ENCODE measurements around the gene TBR1. TPM values are rescaled to one million over a fixed set of nuclear protein-coding genes. Genes with fewer than 3 reads are reported as not detected.

Gene TBR1
- total and polyA plus RNA-seq, 2 donors (not counting 3 experiments of a cell fraction or from before 2014, with no cell fraction given), result 0.11 to 0.14 TPM

- CTCF ChIA-PET, result interaction anchor here (0.7 kb wide), 1 partner anchor 575 kb away, joined by 3 read pairs; no protein-coding TSS in a partner anchor
- peaks cover 0 to 13% of the 10 kb centered on the region in 2 experiments for H3K36me3 ChIP-seq (ENCODE audit: control insufficient read depth in 2 of 2, extremely low read depth in 1 of 2, insufficient read depth in 2 of 2, low read length in 2 of 2)
- FAIRE-seq (no peak), DNase-seq (ENCODE audit: low read depth, low spot score) (no peak)
- no peaks in the 10 kb centered on the region for H4K20me1 ChIP-seq (replicated peaks; ENCODE audit: control insufficient read depth, extremely low read depth, insufficient read depth, low read length)
- H3K27ac ChIP-seq (ENCODE audit: insufficient read depth, low read depth, low read length), result no peak overlapping the region
- POLR2A ChIA-PET, result no interaction called here
- no peaks in the 10 kb centered on the region for H3K9me3 ChIP-seq (replicated peaks; ENCODE audit: control insufficient read depth, insufficient read depth, low read length)
- no peak overlapping the region for H3K9ac ChIP-seq (replicated peaks; ENCODE audit: extremely low read depth, insufficient read depth, low read length)
- no peak overlapping the region for H3K4me2 ChIP-seq (ENCODE audit: insufficient read depth, low read length)
- no peaks in the 10 kb centered on the region for H3K27me3 ChIP-seq (ENCODE audit: control insufficient read depth in 2 of 2, insufficient read depth in 2 of 2, low read length in 2 of 2)
- BruUV-seq (replicated peaks), result no TSS peak
- no peak for TF ChIP-seq GATA2 (IDR thresholded peaks at IDR 0.05; ENCODE audit: insufficient read depth, insufficient read length, low read depth, low read length)
- H2AFZ ChIP-seq (ENCODE audit: low read depth, low read length), result no peak overlapping the region
- intact Hi-C loops (cut with micrococcal nuclease), result no loop called here
- peaks cover 14% of the 10 kb centered on the region for H3K79me2 ChIP-seq (ENCODE audit: control insufficient read depth, insufficient read depth, low read length)
- dilution Hi-C loops (cut with MboI; ENCODE audit: extremely low pct_ligation_motif_present, low sequenced_read_pairs), result no loop called here
- H3K4me3 ChIP-seq (replicated peaks in 1 of 3; ENCODE audit: insufficient read depth in 1 of 3, low read depth in 1 of 3, low read length in 3 of 3), result no peak overlapping the region
- no peaks in the 10 kb centered on the region for H3K9me1 ChIP-seq (replicated peaks; ENCODE audit: control insufficient read depth, extremely low read depth, insufficient read depth, low read length)
- H3K4me1 ChIP-seq (ENCODE audit: control insufficient read depth, extremely low read depth, insufficient read depth, low read length), result no peaks in the 10 kb centered on the region
Observed at GRCh38 chr2:161374446-161374845, 41.7 kb upstream of the TBR1 start.

DNA sequence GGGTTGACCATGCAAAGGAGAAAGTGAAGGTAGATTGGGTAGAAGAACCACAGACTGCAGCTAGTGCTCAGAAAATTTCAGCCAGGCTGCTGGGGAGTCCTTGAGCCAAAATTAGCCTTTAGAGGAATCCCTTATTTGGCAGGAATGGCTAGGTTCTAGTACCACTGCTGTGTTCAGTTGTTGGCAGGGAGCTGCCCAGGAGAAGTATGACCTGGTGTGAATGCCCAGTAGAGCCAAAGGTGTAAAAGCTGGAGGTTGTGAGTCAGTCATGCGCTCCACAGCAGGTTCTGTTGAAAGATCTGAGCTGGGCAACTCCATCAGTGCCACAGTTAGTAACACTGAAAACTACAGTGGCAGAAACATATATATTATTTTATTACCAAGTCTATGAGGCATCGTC lies 36.4 kb upstream of the TBR1 start:
- Histone ChIP-seq H3K27me3 (ENCODE audit: control insufficient read depth in 2 of 2, insufficient read depth in 2 of 2, low read length in 2 of 2) (no peaks in the 10 kb centered on the region), H3K4me3 (replicated peaks in 1 of 3; ENCODE audit: insufficient read depth in 1 of 3, low read depth in 1 of 3, low read length in 3 of 3) (no peak overlapping the region), H3K4me2 (ENCODE audit: insufficient read depth, low read length) (no peak overlapping the region), H3K9me3 (replicated peaks; ENCODE audit: control insufficient read depth, insufficient read depth, low read length) (no peaks in the 10 kb centered on the region), H3K4me1 (ENCODE audit: control insufficient read depth, extremely low read depth, insufficient read depth, low read length) (no peaks in the 10 kb centered on the region), H3K9me1 (replicated peaks; ENCODE audit: control insufficient read depth, extremely low read depth, insufficient read depth, low read length) (no peaks in the 10 kb centered on the region), H3K36me3 (ENCODE audit: control insufficient read depth in 2 of 2, extremely low read depth in 1 of 2, insufficient read depth in 2 of 2, low read length in 2 of 2) (no peaks in the 10 kb centered on the region), H3K9ac (replicated peaks; ENCODE audit: extremely low read depth, insufficient read depth, low read length) (no peak overlapping the region), H3K27ac (ENCODE audit: insufficient read depth, low read depth, low read length) (no peak overlapping the region), H2AFZ (ENCODE audit: low read depth, low read length) (no peak overlapping the region), H3K79me2 (ENCODE audit: control insufficient read depth, insufficient read depth, low read length) (peaks cover 11% of the 10 kb centered on the region), H4K20me1 (replicated peaks; ENCODE audit: control insufficient read depth, extremely low read depth, insufficient read depth, low read length) (no peaks in the 10 kb centered on the region)
- TF ChIP-seq MYC (IDR thresholded peaks at IDR 0.05; ENCODE audit: low read depth, low read length) (no peak), EZH2 (IDR thresholded peaks at IDR 0.05; ENCODE audit: borderline replicate concordance, low read depth, low read length, severe bottlenecking) (no peak), FOS (IDR thresholded peaks at IDR 0.05; ENCODE audit: borderline replicate concordance, insufficient read depth, low read length) (no peak), JUN (IDR thresholded peaks at IDR 0.05; ENCODE audit: borderline replicate concordance, insufficient read depth, insufficient read length, low read depth) (no peak), POLR2A (IDR thresholded peaks at IDR 0.05; ENCODE audit: low read depth, low read length) (no peak), GATA2 (IDR thresholded peaks at IDR 0.05; ENCODE audit: insufficient read depth, insufficient read length, low read depth, low read length) (no peak)
- TF ChIP-seq, protein P1, sequence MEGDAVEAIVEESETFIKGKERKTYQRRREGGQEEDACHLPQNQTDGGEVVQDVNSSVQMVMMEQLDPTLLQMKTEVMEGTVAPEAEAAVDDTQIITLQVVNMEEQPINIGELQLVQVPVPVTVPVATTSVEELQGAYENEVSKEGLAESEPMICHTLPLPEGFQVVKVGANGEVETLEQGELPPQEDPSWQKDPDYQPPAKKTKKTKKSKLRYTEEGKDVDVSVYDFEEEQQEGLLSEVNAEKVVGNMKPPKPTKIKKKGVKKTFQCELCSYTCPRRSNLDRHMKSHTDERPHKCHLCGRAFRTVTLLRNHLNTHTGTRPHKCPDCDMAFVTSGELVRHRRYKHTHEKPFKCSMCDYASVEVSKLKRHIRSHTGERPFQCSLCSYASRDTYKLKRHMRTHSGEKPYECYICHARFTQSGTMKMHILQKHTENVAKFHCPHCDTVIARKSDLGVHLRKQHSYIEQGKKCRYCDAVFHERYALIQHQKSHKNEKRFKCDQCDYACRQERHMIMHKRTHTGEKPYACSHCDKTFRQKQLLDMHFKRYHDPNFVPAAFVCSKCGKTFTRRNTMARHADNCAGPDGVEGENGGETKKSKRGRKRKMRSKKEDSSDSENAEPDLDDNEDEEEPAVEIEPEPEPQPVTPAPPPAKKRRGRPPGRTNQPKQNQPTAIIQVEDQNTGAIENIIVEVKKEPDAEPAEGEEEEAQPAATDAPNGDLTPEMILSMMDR (IDR thresholded peaks at IDR 0.05; ENCODE audit: extremely low read depth in 1 of 2, insufficient read depth in 1 of 2, low read depth in 1 of 2, low read length in 2 of 2), result no peak
- ChIA-PET POLR2A (no interaction called here), CTCF (interaction anchor here (0.6 to 1.9 kb wide), 2 partner anchors 10 to 14 kb away, joined by 4 to 6 read pairs; no protein-coding TSS in a partner anchor)
- BruUV-seq (replicated peaks), result no TSS peak
- DNase-seq (ENCODE audit: low read depth, low spot score), result no peak
- intact Hi-C loops (cut with micrococcal nuclease), result no loop called here
- dilution Hi-C loops (cut with MboI; ENCODE audit: extremely low pct_ligation_motif_present, low sequenced_read_pairs), result no loop called here
- no peak for FAIRE-seq

Data from endothelial cell of umbilical vein (primary cell).